Measurements from ENCODE around the gene SCRN1. TPM values are rescaled to one million over a fixed set of nuclear protein-coding genes. Genes with fewer than 3 reads are reported as not detected.

The SCRN1 gene
- total and polyA plus RNA-seq, 2 experiments from 2014 or later: 15.2 to 66.7 TPM

DNA sequence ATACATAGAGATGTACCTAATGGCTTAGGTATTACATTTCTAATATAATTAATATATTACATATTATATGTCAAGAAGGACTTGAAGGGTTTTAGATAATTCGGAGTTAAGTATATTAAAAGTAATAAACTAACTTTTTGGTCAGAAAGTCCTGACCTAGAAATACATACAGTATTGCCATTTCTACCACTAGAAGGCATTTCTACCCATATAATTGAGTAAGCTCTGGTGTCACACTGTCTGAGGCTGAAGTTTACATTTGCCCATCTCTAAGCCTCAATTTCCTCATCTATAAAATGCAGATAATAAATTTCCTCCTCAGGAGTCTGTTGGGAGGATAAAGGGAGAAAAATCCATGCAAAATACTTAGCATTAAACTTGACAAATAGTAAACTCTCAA lies 29.8 kb upstream of the SCRN1 start (continued):
- TF ChIP-seq, protein P1, sequence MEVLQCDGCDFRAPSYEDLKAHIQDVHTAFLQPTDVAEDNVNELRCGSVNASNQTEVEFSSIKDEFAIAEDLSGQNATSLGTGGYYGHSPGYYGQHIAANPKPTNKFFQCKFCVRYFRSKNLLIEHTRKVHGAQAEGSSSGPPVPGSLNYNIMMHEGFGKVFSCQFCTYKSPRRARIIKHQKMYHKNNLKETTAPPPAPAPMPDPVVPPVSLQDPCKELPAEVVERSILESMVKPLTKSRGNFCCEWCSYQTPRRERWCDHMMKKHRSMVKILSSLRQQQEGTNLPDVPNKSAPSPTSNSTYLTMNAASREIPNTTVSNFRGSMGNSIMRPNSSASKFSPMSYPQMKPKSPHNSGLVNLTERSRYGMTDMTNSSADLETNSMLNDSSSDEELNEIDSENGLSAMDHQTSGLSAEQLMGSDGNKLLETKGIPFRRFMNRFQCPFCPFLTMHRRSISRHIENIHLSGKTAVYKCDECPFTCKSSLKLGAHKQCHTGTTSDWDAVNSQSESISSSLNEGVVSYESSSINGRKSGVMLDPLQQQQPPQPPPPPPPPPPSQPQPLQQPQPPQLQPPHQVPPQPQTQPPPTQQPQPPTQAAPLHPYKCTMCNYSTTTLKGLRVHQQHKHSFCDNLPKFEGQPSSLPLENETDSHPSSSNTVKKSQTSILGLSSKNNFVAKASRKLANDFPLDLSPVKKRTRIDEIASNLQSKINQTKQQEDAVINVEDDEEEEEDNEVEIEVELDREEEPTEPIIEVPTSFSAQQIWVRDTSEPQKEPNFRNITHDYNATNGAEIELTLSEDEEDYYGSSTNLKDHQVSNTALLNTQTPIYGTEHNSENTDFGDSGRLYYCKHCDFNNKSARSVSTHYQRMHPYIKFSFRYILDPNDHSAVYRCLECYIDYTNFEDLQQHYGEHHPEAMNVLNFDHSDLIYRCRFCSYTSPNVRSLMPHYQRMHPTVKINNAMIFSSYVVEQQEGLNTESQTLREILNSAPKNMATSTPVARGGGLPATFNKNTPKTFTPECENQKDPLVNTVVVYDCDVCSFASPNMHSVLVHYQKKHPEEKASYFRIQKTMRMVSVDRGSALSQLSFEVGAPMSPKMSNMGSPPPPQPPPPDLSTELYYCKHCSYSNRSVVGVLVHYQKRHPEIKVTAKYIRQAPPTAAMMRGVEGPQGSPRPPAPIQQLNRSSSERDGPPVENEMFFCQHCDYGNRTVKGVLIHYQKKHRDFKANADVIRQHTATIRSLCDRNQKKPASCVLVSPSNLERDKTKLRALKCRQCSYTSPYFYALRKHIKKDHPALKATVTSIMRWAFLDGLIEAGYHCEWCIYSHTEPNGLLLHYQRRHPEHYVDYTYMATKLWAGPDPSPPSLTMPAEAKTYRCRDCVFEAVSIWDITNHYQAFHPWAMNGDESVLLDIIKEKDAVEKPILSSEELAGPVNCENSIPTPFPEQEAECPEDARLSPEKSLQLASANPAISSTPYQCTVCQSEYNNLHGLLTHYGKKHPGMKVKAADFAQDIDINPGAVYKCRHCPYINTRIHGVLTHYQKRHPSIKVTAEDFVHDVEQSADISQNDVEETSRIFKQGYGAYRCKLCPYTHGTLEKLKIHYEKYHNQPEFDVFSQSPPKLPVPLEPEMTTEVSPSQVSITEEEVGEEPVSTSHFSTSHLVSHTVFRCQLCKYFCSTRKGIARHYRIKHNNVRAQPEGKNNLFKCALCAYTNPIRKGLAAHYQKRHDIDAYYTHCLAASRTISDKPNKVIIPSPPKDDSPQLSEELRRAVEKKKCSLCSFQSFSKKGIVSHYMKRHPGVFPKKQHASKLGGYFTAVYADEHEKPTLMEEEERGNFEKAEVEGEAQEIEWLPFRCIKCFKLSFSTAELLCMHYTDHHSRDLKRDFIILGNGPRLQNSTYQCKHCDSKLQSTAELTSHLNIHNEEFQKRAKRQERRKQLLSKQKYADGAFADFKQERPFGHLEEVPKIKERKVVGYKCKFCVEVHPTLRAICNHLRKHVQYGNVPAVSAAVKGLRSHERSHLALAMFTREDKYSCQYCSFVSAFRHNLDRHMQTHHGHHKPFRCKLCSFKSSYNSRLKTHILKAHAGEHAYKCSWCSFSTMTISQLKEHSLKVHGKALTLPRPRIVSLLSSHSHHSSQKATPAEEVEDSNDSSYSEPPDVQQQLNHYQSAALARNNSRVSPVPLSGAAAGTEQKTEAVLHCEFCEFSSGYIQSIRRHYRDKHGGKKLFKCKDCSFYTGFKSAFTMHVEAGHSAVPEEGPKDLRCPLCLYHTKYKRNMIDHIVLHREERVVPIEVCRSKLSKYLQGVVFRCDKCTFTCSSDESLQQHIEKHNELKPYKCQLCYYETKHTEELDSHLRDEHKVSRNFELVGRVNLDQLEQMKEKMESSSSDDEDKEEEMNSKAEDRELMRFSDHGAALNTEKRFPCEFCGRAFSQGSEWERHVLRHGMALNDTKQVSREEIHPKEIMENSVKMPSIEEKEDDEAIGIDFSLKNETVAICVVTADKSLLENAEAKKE (CRISPR knock-in tag; IDR thresholded peaks at IDR 0.05): no peak
- TF ChIP-seq NANOG (IDR thresholded peaks at IDR 0.05; ENCODE audit: borderline replicate concordance): no peak
- no peak for TF ChIP-seq STAT1 (IDR thresholded peaks at IDR 0.05; ENCODE audit: unreplicated experiment)
- TF ChIP-seq, protein P2, sequence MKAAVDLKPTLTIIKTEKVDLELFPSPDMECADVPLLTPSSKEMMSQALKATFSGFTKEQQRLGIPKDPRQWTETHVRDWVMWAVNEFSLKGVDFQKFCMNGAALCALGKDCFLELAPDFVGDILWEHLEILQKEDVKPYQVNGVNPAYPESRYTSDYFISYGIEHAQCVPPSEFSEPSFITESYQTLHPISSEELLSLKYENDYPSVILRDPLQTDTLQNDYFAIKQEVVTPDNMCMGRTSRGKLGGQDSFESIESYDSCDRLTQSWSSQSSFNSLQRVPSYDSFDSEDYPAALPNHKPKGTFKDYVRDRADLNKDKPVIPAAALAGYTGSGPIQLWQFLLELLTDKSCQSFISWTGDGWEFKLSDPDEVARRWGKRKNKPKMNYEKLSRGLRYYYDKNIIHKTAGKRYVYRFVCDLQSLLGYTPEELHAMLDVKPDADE (IDR thresholded peaks at IDR 0.05): no peak
- no peak for TF ChIP-seq POLR2AphosphoS5 (IDR thresholded peaks at IDR 0.05; ENCODE audit: low read depth)
- TF ChIP-seq ZNF331 (CRISPR knock-in tag; IDR thresholded peaks at IDR 0.05; ENCODE audit: low read depth): no peak

DNA sequence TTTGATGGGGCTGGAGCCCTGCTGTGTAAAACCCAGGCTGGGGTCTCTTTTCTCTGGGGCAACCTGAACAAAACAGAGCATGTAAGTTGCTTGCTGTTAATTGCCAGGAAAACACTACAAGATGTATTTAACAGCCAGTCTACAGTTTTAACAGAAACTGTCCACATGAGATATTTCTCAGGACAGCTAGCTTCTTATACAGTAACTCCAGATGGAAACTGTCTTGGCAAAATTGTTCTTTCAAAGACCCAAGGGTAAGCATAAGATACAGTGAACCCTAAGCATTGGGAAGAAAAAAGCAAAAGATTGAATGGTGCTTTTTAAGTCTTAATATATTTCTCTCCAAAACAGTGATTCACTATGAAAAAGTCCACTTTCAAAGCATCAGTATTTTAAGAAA lies 28.9 kb upstream of the SCRN1 start:
- Mint-ChIP-seq H3K4me3 (no peak overlapping the region), H3K27ac (no peak overlapping the region), H3K27me3 (ENCODE audit: insufficient read depth, low read depth, poor library complexity) (no peaks in the 10 kb centered on the region), H3K4me1 (peaks cover 3% of the 10 kb centered on the region; the same call in 2 of the 3 replicates), H3K36me3 (ENCODE audit: low read depth) (peaks cover 28% of the 10 kb centered on the region), H3K9me3 (no peaks in the 10 kb centered on the region)
- ATAC-seq (no peak), DNase-seq (ENCODE audit: low spot score) (no peak)
- H3F3A ChIP-seq (replicated peaks; ENCODE audit: low read depth): no peaks in the 10 kb centered on the region
- H4K20me1 ChIP-seq (replicated peaks; ENCODE audit: insufficient read depth): peaks cover 8% of the 10 kb centered on the region; the same call in 1 of the 2 replicates
- H3K79me2 ChIP-seq (replicated peaks; ENCODE audit: insufficient read depth): peaks cover 13% of the 10 kb centered on the region
- no peaks in the 10 kb centered on the region for H3K4me1 ChIP-seq (ENCODE audit: insufficient read depth)
- H3K36me3 ChIP-seq (ENCODE audit: insufficient read depth): peaks cover 19% of the 10 kb centered on the region; the same call in 1 of the 2 replicates
- H3K4me3 ChIP-seq: no peak overlapping the region
- H3K27me3 ChIP-seq (ENCODE audit: insufficient read depth): no peaks in the 10 kb centered on the region
- H3K9me2 ChIP-seq (ENCODE audit: insufficient read depth): no peaks in the 10 kb centered on the region
- TF ChIP-seq POLR2AphosphoS5 (IDR thresholded peaks at IDR 0.05; ENCODE audit: low read depth): no peak
- no peak overlapping the region for H2AFZ ChIP-seq
- no peak overlapping the region for H3K27ac ChIP-seq (ENCODE audit: low read depth)
- H3K4me2 ChIP-seq: no peak overlapping the region

Measured in GM23338 (cell line).